Keratinocyte (primary cell): ENCODE measurements around the gene SLC33A1. TPM values are rescaled to one million over a fixed set of nuclear protein-coding genes. Genes with fewer than 3 reads are reported as not detected.

Source experiments
- DNase-seq: peaks from one replicate; pipeline ENCODE4 v3.0.0-alpha.2; 2011; ENCODE audit warnings: low read depth, missing footprints, low spot score
- FAIRE-seq: peaks from 2 replicates; lab custom pipeline; 2011; peaks lifted over from hg19 to GRCh38; lab: Jason Lieb, UNC
- H2AFZ ChIP-seq: 2 replicates; pipeline ENCODE4 v1.6.0; 2012; ENCODE audit warnings: low read length, control low read depth, inconsistent platforms; ENCODE audit not compliant: control insufficient read depth
- H3K27ac ChIP-seq: 2 replicates; pipeline ENCODE4 v1.5.1; 2011; ENCODE audit warnings: low read length; ENCODE audit not compliant: control insufficient read depth, insufficient read depth
- H3K27me3 ChIP-seq: 3 replicates; pipeline ENCODE4 v1.6.0; 2011; ENCODE audit warnings: low read length; ENCODE audit not compliant: control insufficient read depth, insufficient read depth; ENCODE audit errors: extremely low read depth
- H3K36me3 ChIP-seq, 2 experiments: 2 replicates in 1 of 2; 3 replicates in 1 of 2; pipeline ENCODE4 v1.5.1; 2011; ENCODE audit warnings: low read length in 2 of 2, mild to moderate bottlenecking in 1 of 2; ENCODE audit not compliant: control insufficient read depth in 2 of 2, insufficient read depth in 2 of 2; ENCODE audit errors: extremely low read depth in 1 of 2
- H3K4me1 ChIP-seq: 3 replicates; pipeline ENCODE4 v1.5.1; 2011; ENCODE audit warnings: low read length; ENCODE audit not compliant: control insufficient read depth, insufficient read depth; ENCODE audit errors: extremely low read depth
- H3K4me2 ChIP-seq: 3 replicates; pipeline ENCODE4 v1.6.0; 2011; ENCODE audit warnings: low read depth, low read length; ENCODE audit not compliant: control insufficient read depth, insufficient read depth; ENCODE audit errors: extremely low read depth
- H3K4me3 ChIP-seq, 3 experiments: fragments of 200-600 bp in 1 of 3; sonication (generic) in 1 of 3; 2 replicates in 2 of 3; 3 replicates in 1 of 3; pipeline ENCODE4 v1.5.1; 2011 to 2016; ENCODE audit warnings: low read length in 3 of 3, mild to moderate bottlenecking in 3 of 3, control low read depth in 2 of 3, inconsistent platforms in 1 of 3, low read depth in 1 of 3, mixed read lengths in 1 of 3, mixed run types in 1 of 3, moderate library complexity in 1 of 3; ENCODE audit not compliant: control insufficient read depth in 2 of 3, insufficient read depth in 2 of 3; ENCODE audit errors: extremely low read depth in 1 of 3
- H3K79me2 ChIP-seq: 2 replicates; pipeline ENCODE4 v1.6.0; 2012; ENCODE audit warnings: low read length; ENCODE audit not compliant: control insufficient read depth, insufficient read depth
- H3K9ac ChIP-seq: 3 replicates; pipeline ENCODE4 v1.6.0; 2011; ENCODE audit warnings: low read length; ENCODE audit not compliant: control insufficient read depth, insufficient read depth; ENCODE audit errors: extremely low read depth
- H3K9me1 ChIP-seq: 3 replicates; pipeline ENCODE4 v1.6.0; 2011; ENCODE audit warnings: low read length; ENCODE audit not compliant: control insufficient read depth, insufficient read depth; ENCODE audit errors: extremely low read depth
- H3K9me3 ChIP-seq: 2 replicates; pipeline ENCODE4 v1.5.1; 2012; ENCODE audit warnings: low read depth, low read length; ENCODE audit not compliant: control insufficient read depth
- H4K20me1 ChIP-seq: 3 replicates; pipeline ENCODE4 v1.6.0; 2011; ENCODE audit warnings: low read length; ENCODE audit not compliant: control insufficient read depth, insufficient read depth; ENCODE audit errors: extremely low read depth
- EZH2 ChIP-seq: IDR thresholded peaks from one replicate; pipeline ENCODE4 v1.6.1; 2012; ENCODE audit warnings: inconsistent platforms, mild to moderate bottlenecking, low read length, moderate library complexity
- dilution Hi-C: fragments of 300-500 bp; cut with MboI; formaldehyde crosslinking; loops from one replicate; pipeline ENCODE4 v1.7.0; 2020; ENCODE audit warnings: low sequenced_read_pairs; ENCODE audit not compliant: extremely low pct_ligation_motif_present
- polyA plus RNA-seq, 5 experiments: library from polyadenylated mRNA; depleted of rRNA in 3 of 5; stranded (reverse) in 3 of 5; stranded (forward) in 1 of 5; unstranded in 1 of 5; fragments of >200 nt; gene quantifications; 1 replicate in 1 of 5; 2 replicates in 3 of 5; 3 replicates in 1 of 5; pipeline versions ENCODE4 v1.2.1 to v1.2.3, GENCODE V29; 2011 to 2012; ENCODE audit warnings: missing spikeins in 2 of 5, low read depth in 1 of 5, low replicate concordance in 1 of 5
- TF ChIP-seq, protein P1 (sequence below), 3 experiments: IDR thresholded peaks in 1 of 3; conservative IDR thresholded peaks in 1 of 3; optimal IDR thresholded peaks in 1 of 3; 2 replicates in 2 of 3; 3 replicates in 1 of 3; pipeline versions ENCODE3 to v1.5.1; 2011; ENCODE audit warnings: low read length in 3 of 3, mild to moderate bottlenecking in 3 of 3, moderate library complexity in 2 of 3, control low read depth in 1 of 3, inconsistent platforms in 1 of 3; ENCODE audit not compliant: insufficient read depth in 2 of 3; ENCODE audit errors: extremely low read depth in 1 of 3

Gene SLC33A1
- polyA plus RNA-seq, 1 donor (not counting 4 experiments of a cell fraction or from before 2014, with no cell fraction given): 33.9 TPM

DNA sequence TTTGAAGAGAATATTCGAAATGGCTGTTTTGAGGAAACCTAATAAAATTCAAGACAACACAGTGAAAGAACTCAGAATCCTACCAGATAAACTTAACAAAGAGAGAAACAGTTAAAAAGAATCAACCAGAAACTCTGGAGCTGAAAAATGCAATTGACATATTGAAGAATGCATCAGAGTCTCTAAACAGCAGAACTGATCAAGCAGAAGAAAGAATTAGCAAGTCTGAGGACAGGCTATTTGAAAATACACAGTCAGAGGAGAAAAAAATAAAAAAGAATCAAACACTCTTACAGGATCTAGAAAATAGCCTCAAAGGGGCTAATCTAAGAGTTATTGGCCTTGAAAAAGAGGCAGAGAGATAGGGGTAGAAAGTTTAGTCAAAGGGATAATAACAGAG, 61.7 kb downstream of the SLC33A1 start:
- H3K9me1 ChIP-seq: no peaks in the 10 kb centered on the region
- no peaks in the 10 kb centered on the region for H3K27me3 ChIP-seq
- TF ChIP-seq EZH2: no peak
- TF ChIP-seq, protein P1, sequence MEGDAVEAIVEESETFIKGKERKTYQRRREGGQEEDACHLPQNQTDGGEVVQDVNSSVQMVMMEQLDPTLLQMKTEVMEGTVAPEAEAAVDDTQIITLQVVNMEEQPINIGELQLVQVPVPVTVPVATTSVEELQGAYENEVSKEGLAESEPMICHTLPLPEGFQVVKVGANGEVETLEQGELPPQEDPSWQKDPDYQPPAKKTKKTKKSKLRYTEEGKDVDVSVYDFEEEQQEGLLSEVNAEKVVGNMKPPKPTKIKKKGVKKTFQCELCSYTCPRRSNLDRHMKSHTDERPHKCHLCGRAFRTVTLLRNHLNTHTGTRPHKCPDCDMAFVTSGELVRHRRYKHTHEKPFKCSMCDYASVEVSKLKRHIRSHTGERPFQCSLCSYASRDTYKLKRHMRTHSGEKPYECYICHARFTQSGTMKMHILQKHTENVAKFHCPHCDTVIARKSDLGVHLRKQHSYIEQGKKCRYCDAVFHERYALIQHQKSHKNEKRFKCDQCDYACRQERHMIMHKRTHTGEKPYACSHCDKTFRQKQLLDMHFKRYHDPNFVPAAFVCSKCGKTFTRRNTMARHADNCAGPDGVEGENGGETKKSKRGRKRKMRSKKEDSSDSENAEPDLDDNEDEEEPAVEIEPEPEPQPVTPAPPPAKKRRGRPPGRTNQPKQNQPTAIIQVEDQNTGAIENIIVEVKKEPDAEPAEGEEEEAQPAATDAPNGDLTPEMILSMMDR (optimal IDR thresholded peaks at IDR 0.05 in 1 of 3, IDR thresholded peaks at IDR 0.05 in 1 of 3, conservative IDR thresholded peaks at IDR 0.05 in 1 of 3; ENCODE audit: extremely low read depth in 1 of 3, insufficient read depth in 2 of 3, low read length in 3 of 3): no peak
- H2AFZ ChIP-seq: no peak overlapping the region
- no peak overlapping the region for H3K4me2 ChIP-seq
- no peak overlapping the region for H3K4me3 ChIP-seq
- no peaks in the 10 kb centered on the region for H3K4me1 ChIP-seq
- H4K20me1 ChIP-seq: no peaks in the 10 kb centered on the region
- H3K27ac ChIP-seq: no peak overlapping the region
- dilution Hi-C loops: no loop called here
- FAIRE-seq (no peak), DNase-seq (no peak)
- no peaks in the 10 kb centered on the region for H3K79me2 ChIP-seq
- H3K36me3 ChIP-seq: no peaks in the 10 kb centered on the region
- no peak overlapping the region for H3K9ac ChIP-seq
- H3K9me3 ChIP-seq: no peaks in the 10 kb centered on the region

DNA sequence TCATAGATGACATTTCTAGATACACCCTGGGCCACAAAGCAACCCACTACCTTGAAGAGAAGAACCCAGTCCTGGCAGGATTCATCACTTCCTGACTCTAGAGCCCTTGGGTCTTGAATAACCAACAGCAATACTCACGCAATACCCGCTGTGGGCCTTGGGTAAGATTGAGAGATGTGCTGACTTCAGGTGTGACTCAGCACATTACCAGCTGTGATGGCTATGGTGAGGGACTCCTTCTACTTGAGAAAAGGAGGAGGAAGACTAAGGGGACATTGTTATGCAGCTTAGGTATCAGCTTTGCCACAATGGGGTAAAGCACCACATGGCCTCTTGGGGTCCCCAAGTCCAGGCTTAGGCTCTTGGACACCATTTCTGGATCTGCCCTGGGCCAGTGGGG, 63.0 kb downstream of the SLC33A1 start:
- Histone ChIP-seq H2AFZ (no peak overlapping the region), H3K27ac (no peak overlapping the region), H3K4me1 (no peaks in the 10 kb centered on the region), H3K27me3 (no peaks in the 10 kb centered on the region), H3K79me2 (no peaks in the 10 kb centered on the region), H4K20me1 (no peaks in the 10 kb centered on the region), H3K9me3 (no peaks in the 10 kb centered on the region), H3K4me3 (no peak overlapping the region), H3K36me3 (no peaks in the 10 kb centered on the region), H3K9me1 (no peaks in the 10 kb centered on the region), H3K4me2 (no peak overlapping the region), H3K9ac (no peak overlapping the region)
- DNase-seq (no peak), FAIRE-seq (no peak)
- dilution Hi-C loops: no loop called here
- TF ChIP-seq, protein P1 (optimal IDR thresholded peaks at IDR 0.05 in 1 of 3, IDR thresholded peaks at IDR 0.05 in 1 of 3, conservative IDR thresholded peaks at IDR 0.05 in 1 of 3; ENCODE audit: extremely low read depth in 1 of 3, insufficient read depth in 2 of 3, low read length in 3 of 3): no peak
- TF ChIP-seq EZH2: no peak
